ENCODE measurements around the gene HBZ. TPM values are rescaled to one million over a fixed set of nuclear protein-coding genes. Genes with fewer than 3 reads are reported as not detected.
"Not testable (repeated sequence)": the region's sequence is repeated elsewhere in the genome, so short reads cannot be mapped to it uniquely, and the experiment has no call there.

HBZ gene
- total and polyA plus RNA-seq, 9 of the 15 experiments (the other 6 are each of a cell fraction or from before 2014, with no cell fraction given), result 58.0 to 610 (median 113) TPM

GRCh38 chr16:122361-122760, 30.1 kb upstream of the HBZ start:
- Histone ChIP-seq H3K9me1 (ENCODE audit: control insufficient read depth, insufficient read depth, low read length) (no peaks in the 10 kb centered on the region), H3K4me1 (replicated peaks in 1 of 2; ENCODE audit: control insufficient read depth in 2 of 2, insufficient read depth in 2 of 2, low read length in 2 of 2) (peaks cover 52 to 65% of the 10 kb centered on the region in 2 experiments), H2AFZ (ENCODE audit: low read depth, low read length) (no peak overlapping the region), H3K4me2 (ENCODE audit: insufficient read depth, low read length) (no peak overlapping the region), H4K20me1 (replicated peaks; ENCODE audit: control insufficient read depth, insufficient read depth, low read length) (no peaks in the 10 kb centered on the region), H3K36me3 (ENCODE audit: control insufficient read depth, insufficient read depth, low read length) (peaks cover 49% of the 10 kb centered on the region), H3K79me2 (ENCODE audit: control insufficient read depth, insufficient read depth, low read length) (peaks cover 42% of the 10 kb centered on the region), H3K9ac (ENCODE audit: insufficient read depth in 1 of 2, low read depth in 2 of 2, low read length in 2 of 2) (no peak overlapping the region; a peak in 1 of 4 replicates), H3K4me3 (no peak overlapping the region), H3K9me3 (replicated peaks; ENCODE audit: control insufficient read depth, insufficient read depth, low read depth, low read length) (no peaks in the 10 kb centered on the region), H3K27ac (ENCODE audit: extremely low read depth, low read depth, low read length) (no peak overlapping the region), H3K27me3 (ENCODE audit: control insufficient read depth in 2 of 2, insufficient read depth in 2 of 2, low read length in 2 of 2) (no peaks in the 10 kb centered on the region)
- DNase-seq (ENCODE audit: extremely low read depth in 1 of 4, low spot score in 3 of 4), result no peak
- POLR2A ChIA-PET, result interaction anchor here (0.6 to 1.4 kb wide), 5 partner anchors 8 to 15 kb away, joined by 3 to 5 read pairs (median 4); no protein-coding TSS in a partner anchor
- in situ Hi-C loops (cut with MboI), result no loop called here
- no TSS peak for BruUV-seq (replicated peaks)
- no peak for FAIRE-seq
- CTCF ChIA-PET (ENCODE audit: low intra/inter-chr PET ratio), result no interaction called here
- no peak for ATAC-seq
- intact Hi-C loops (cut with micrococcal nuclease), result no loop called here
- WGBS (ENCODE audit: insufficient coverage, low coverage, missing lambda C conversion rate), result 82% methylated on average over 1 of the region's 1 CpG
- TF ChIP-seq RFX1 (IDR thresholded peaks at IDR 0.05), result no peak
- no peak for TF ChIP-seq ZBTB5 (IDR thresholded peaks at IDR 0.05)
- TF ChIP-seq NKRF (IDR thresholded peaks at IDR 0.05; ENCODE audit: borderline replicate concordance), result no peak
- no peak for TF ChIP-seq SRF (CRISPR knock-in tag; IDR thresholded peaks at IDR 0.05)
- no peak for TF ChIP-seq SIN3B (IDR thresholded peaks at IDR 0.05; ENCODE audit: low read depth)
- no peak for TF ChIP-seq TGIF2 (CRISPR knock-in tag; IDR thresholded peaks at IDR 0.05)

- intact Hi-C loops (cut with micrococcal nuclease); CTCF ChIA-PET (ENCODE audit: low intra/inter-chr PET ratio); H4K20me1 ChIP-seq (replicated peaks; ENCODE audit: control insufficient read depth, insufficient read depth, low read length); H3K4me3 ChIP-seq; in situ Hi-C loops (cut with MboI); BruUV-seq (replicated peaks); FAIRE-seq; H3K4me2 ChIP-seq (ENCODE audit: insufficient read depth, low read length); DNase-seq (ENCODE audit: extremely low read depth in 1 of 4, low spot score in 3 of 4); H2AFZ ChIP-seq (ENCODE audit: low read depth, low read length); H3K9me1 ChIP-seq (ENCODE audit: control insufficient read depth, insufficient read depth, low read length); ATAC-seq; H3K27me3 ChIP-seq (ENCODE audit: control insufficient read depth in 2 of 2, insufficient read depth in 2 of 2, low read length in 2 of 2); H3K9me3 ChIP-seq (replicated peaks; ENCODE audit: control insufficient read depth, insufficient read depth, low read depth, low read length): not testable (repeated sequence)
- Histone ChIP-seq H3K9ac (ENCODE audit: insufficient read depth in 1 of 2, low read depth in 2 of 2, low read length in 2 of 2) (peak overlapping the region; percentile 45 to 68; a peak in 3 of 4 replicates), H3K4me1 (replicated peaks in 1 of 2; ENCODE audit: control insufficient read depth in 2 of 2, insufficient read depth in 2 of 2, low read length in 2 of 2) (peaks cover 42 to 61% of the 10 kb centered on the region in 2 experiments), H3K79me2 (ENCODE audit: control insufficient read depth, insufficient read depth, low read length) (peaks cover 45% of the 10 kb centered on the region), H3K27ac (ENCODE audit: extremely low read depth, low read depth, low read length) (peak overlapping the region; percentile 8; the same call in 1 of the 3 replicates), H3K36me3 (ENCODE audit: control insufficient read depth, insufficient read depth, low read length) (peaks cover 42% of the 10 kb centered on the region)
- POLR2A ChIA-PET, result interaction anchor here (1.2 to 1.4 kb wide), 2 partner anchors 8 to 11 kb away, joined by 3 to 4 read pairs; no protein-coding TSS in a partner anchor
- WGBS (ENCODE audit: insufficient coverage, low coverage, missing lambda C conversion rate), result 64% methylated on average over 11 of the region's 19 CpGs
Observed at GRCh38 chr16:123558-124350, 28.7 kb upstream of the HBZ start.
